ENCODE data around the gene KLHL29. TPM values are rescaled to one million over a fixed set of nuclear protein-coding genes. Genes with fewer than 3 reads are reported as not detected.

Gene KLHL29
- total RNA-seq, 1 donor from 2014 or later = 5.5 TPM

DNA sequence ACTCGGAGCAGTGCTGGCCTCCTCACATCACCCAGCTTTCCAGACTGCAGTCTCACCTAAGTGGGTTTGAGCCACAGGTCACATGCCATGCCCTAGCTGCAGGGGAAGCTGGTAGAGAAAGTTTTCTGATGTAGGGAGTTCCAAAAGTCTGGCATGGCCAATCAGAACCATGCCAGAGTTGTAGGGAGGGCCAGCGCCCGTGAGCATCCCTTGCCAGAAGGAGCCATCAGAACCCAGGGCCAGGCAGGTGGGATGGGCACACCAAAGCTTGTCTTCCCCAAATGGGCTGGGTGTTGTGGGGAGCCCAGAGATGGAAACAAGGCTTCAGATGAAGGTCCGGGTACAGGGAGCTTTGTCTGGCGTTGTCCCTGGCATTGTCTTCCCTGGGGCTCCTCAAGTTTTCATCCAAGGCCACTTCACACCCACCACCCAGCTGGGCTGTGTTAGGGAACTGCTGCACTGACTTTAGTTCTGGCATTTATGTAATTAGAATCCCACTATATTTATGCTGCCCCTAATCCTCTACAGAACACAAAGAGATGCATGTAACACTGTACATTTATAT lies 247.9 kb downstream of the KLHL29 start:
- Mint-ChIP-seq H3K9me3 (ENCODE audit: unreplicated experiment) (no peaks in the 10 kb centered on the region), H3K4me1 (ENCODE audit: low read depth, unreplicated experiment) (peaks cover 17% of the 10 kb centered on the region), H3K36me3 (ENCODE audit: low read depth, unreplicated experiment) (peaks cover 2% of the 10 kb centered on the region), H3K27ac (ENCODE audit: unreplicated experiment) (no peak overlapping the region), H3K27me3 (ENCODE audit: low read depth, unreplicated experiment) (peaks cover 41% of the 10 kb centered on the region), H3K4me3 (ENCODE audit: unreplicated experiment) (no peak overlapping the region)
- Histone ChIP-seq H3K79me2 (ENCODE audit: insufficient read depth, low read length) (no peaks in the 10 kb centered on the region), H3K4me2 (ENCODE audit: low read length) (no peak overlapping the region), H3K9ac (ENCODE audit: low read length) (no peak overlapping the region), H3K27me3 (ENCODE audit: insufficient read depth, low read length) (no peaks in the 10 kb centered on the region), H3K27ac (ENCODE audit: low read depth, low read length) (no peak overlapping the region), H3K36me3 (ENCODE audit: insufficient read depth, low read length) (no peaks in the 10 kb centered on the region), H3K4me1 (ENCODE audit: insufficient read depth, low read length) (peaks cover 13% of the 10 kb centered on the region), H4K20me1 (ENCODE audit: insufficient read depth, low read length) (no peaks in the 10 kb centered on the region), H2AFZ (ENCODE audit: low read depth, low read length) (no peak overlapping the region), H3K4me3 (ENCODE audit: insufficient read depth, low read depth, low read length) (no peak overlapping the region), H3K9me3 (ENCODE audit: insufficient read depth, low read depth, low read length) (no peaks in the 10 kb centered on the region)
- FAIRE-seq (no peak), DNase-seq (ENCODE audit: low read depth) (no peak)
- no peak for TF ChIP-seq EZH2 (IDR thresholded peaks at IDR 0.05; ENCODE audit: insufficient read depth, low read length)
- TF ChIP-seq, protein P1, sequence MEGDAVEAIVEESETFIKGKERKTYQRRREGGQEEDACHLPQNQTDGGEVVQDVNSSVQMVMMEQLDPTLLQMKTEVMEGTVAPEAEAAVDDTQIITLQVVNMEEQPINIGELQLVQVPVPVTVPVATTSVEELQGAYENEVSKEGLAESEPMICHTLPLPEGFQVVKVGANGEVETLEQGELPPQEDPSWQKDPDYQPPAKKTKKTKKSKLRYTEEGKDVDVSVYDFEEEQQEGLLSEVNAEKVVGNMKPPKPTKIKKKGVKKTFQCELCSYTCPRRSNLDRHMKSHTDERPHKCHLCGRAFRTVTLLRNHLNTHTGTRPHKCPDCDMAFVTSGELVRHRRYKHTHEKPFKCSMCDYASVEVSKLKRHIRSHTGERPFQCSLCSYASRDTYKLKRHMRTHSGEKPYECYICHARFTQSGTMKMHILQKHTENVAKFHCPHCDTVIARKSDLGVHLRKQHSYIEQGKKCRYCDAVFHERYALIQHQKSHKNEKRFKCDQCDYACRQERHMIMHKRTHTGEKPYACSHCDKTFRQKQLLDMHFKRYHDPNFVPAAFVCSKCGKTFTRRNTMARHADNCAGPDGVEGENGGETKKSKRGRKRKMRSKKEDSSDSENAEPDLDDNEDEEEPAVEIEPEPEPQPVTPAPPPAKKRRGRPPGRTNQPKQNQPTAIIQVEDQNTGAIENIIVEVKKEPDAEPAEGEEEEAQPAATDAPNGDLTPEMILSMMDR (IDR thresholded peaks at IDR 0.05; ENCODE audit: insufficient read depth, low read depth, low read length) = no peak

DNA sequence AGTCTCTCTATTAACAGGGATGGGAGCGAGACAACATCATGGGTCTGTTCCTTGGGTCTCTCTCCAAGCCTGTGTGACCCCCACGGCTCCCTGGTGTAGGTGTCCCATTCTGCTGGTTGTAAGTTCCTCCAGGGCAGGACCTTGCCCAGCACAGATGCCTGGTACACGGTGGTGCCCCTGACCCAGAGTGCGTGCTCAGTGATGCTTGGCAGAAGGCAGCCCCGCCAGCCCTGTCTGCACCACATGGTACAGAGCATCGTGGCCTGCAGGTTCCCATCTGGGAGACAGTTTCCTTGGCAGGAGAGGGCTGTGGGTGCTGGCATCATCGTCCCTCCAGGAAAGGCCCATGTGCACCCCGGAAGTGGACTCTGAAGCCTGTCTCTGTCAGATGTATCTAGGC lies 249.0 kb downstream of the KLHL29 start:
- DNase-seq (ENCODE audit: low read depth) (no peak), FAIRE-seq (no peak)
- Mint-ChIP-seq H3K4me1 (ENCODE audit: low read depth, unreplicated experiment) (peaks cover 19% of the 10 kb centered on the region), H3K27ac (ENCODE audit: unreplicated experiment) (no peak overlapping the region), H3K4me3 (ENCODE audit: unreplicated experiment) (no peak overlapping the region), H3K27me3 (ENCODE audit: low read depth, unreplicated experiment) (peaks cover 41% of the 10 kb centered on the region), H3K36me3 (ENCODE audit: low read depth, unreplicated experiment) (peaks cover 2% of the 10 kb centered on the region), H3K9me3 (ENCODE audit: unreplicated experiment) (no peaks in the 10 kb centered on the region)
- H3K4me2 ChIP-seq (ENCODE audit: low read length) = no peak overlapping the region
- no peak overlapping the region for H2AFZ ChIP-seq (ENCODE audit: low read depth, low read length)
- no peaks in the 10 kb centered on the region for H4K20me1 ChIP-seq (ENCODE audit: insufficient read depth, low read length)
- no peaks in the 10 kb centered on the region for H3K36me3 ChIP-seq (ENCODE audit: insufficient read depth, low read length)
- H3K27me3 ChIP-seq (ENCODE audit: insufficient read depth, low read length) = no peaks in the 10 kb centered on the region
- no peaks in the 10 kb centered on the region for H3K79me2 ChIP-seq (ENCODE audit: insufficient read depth, low read length)
- no peak overlapping the region for H3K4me3 ChIP-seq (ENCODE audit: insufficient read depth, low read depth, low read length)
- no peak overlapping the region for H3K27ac ChIP-seq (ENCODE audit: low read depth, low read length)
- TF ChIP-seq EZH2 (IDR thresholded peaks at IDR 0.05; ENCODE audit: insufficient read depth, low read length) = no peak
- TF ChIP-seq, protein P1 (IDR thresholded peaks at IDR 0.05; ENCODE audit: insufficient read depth, low read depth, low read length) = no peak
- H3K9me3 ChIP-seq (ENCODE audit: insufficient read depth, low read depth, low read length) = no peaks in the 10 kb centered on the region
- H3K9ac ChIP-seq (ENCODE audit: low read length) = no peak overlapping the region
- peaks cover 13% of the 10 kb centered on the region for H3K4me1 ChIP-seq (ENCODE audit: insufficient read depth, low read length)
